Panc1 (cell line): ENCODE results near the gene BANF2. TPM values are rescaled to one million over a fixed set of nuclear protein-coding genes. Genes with fewer than 3 reads are reported as not detected.

ENCODE experiments used
- ATAC-seq: fragments of 200-7000 bp; cut with Tn5 transposase; 2 replicates; pipeline ENCODE4 v1.9.1; 2020; ENCODE audit warnings: mild to moderate bottlenecking, moderate library complexity
- BruUV-seq: library from RNA; stranded (reverse); fragments of 400-500 nt; replicated peaks from 2 replicates; lab custom pipeline; 2021; lab: Mats Ljungman, UMichigan
- CTCF ChIA-PET: fragments of 300-600 bp; sonication (Branson Sonifier 250); formaldehyde crosslinking; loops from one replicate; lab custom pipeline; 2022; ENCODE audit warnings: antibody characterized with exemption; lab: Charles Lee
- POLR2A ChIA-PET: fragments of 300-600 bp; sonication (Branson Sonifier 250); formaldehyde crosslinking; loops from one replicate; lab custom pipeline; 2022; ENCODE audit warnings: antibody characterized with exemption; lab: Charles Lee
- DNase-seq: peaks from one replicate; pipeline ENCODE4 v3.0.0-alpha.2; 2010; ENCODE audit warnings: low read depth, low spot score
- H3K27ac ChIP-seq: 2 replicates; pipeline ENCODE4 v1.5.1; 2011; ENCODE audit warnings: mild to moderate bottlenecking, low read length, inconsistent platforms
- H3K27me3 ChIP-seq: fragments of 200-500 bp; sonication (Bioruptor generic); 2 replicates; pipeline ENCODE4 v1.6.0; 2014; ENCODE audit warnings: low read length, inconsistent platforms; ENCODE audit not compliant: control insufficient read depth, insufficient read depth
- H3K36me3 ChIP-seq: fragments of 200-500 bp; sonication (Bioruptor generic); 2 replicates; pipeline ENCODE4 v1.5.1; 2014; ENCODE audit warnings: inconsistent platforms, mild to moderate bottlenecking, low read length, moderate library complexity; ENCODE audit not compliant: control insufficient read depth, insufficient read depth
- H3K4me1 ChIP-seq: 2 replicates; pipeline ENCODE4 v1.5.1; 2011; ENCODE audit warnings: inconsistent platforms, mild to moderate bottlenecking, low read length, moderate library complexity; ENCODE audit not compliant: control insufficient read depth, insufficient read depth
- H3K4me3 ChIP-seq, 2 experiments: 2 replicates each; pipeline ENCODE4 v1.5.1; 2011 to 2012; ENCODE audit warnings: low read depth in 2 of 2, low read length in 2 of 2, mild to moderate bottlenecking in 2 of 2, inconsistent platforms in 1 of 2, moderate library complexity in 1 of 2
- H3K9me3 ChIP-seq: fragments of 200-500 bp; sonication (Bioruptor generic); 2 replicates; pipeline ENCODE4 v1.5.1; 2014; ENCODE audit warnings: low read depth, mild to moderate bottlenecking, inconsistent platforms, low read length, moderate library complexity; ENCODE audit not compliant: control insufficient read depth, insufficient read depth
- POLR2AphosphoS5 ChIP-seq: IDR thresholded peaks from 2 replicates; pipeline ENCODE4 v1.6.1; 2012; ENCODE audit warnings: mild to moderate bottlenecking, low read depth, low read length, moderate library complexity
- REST ChIP-seq, 2 experiments: IDR thresholded peaks; 2 replicates each; pipeline ENCODE4 v1.6.1; 2011 to 2012; ENCODE audit warnings: low read depth in 2 of 2, control low read depth in 1 of 2, low read length in 1 of 2, mild to moderate bottlenecking in 1 of 2, moderate library complexity in 1 of 2; ENCODE audit not compliant: insufficient read depth in 1 of 2
- SIN3A ChIP-seq: IDR thresholded peaks from 2 replicates; pipeline ENCODE4 v1.6.1; 2012; ENCODE audit warnings: low read depth, mild to moderate bottlenecking, low read length, moderate library complexity, borderline replicate concordance; ENCODE audit not compliant: insufficient read depth
- TCF7L2 ChIP-seq: IDR thresholded peaks from 2 replicates; pipeline ENCODE4 v1.6.1; 2011; ENCODE audit warnings: mild to moderate bottlenecking, low read depth, low read length, inconsistent platforms
- in situ Hi-C: cut with HindIII; loops from 2 replicates; pipeline ENCODE4 v1.10.0; 2016; ENCODE audit warnings: low sequenced_read_pairs, low pct_unique_long_range_greater_than_20kb
- intact Hi-C: fragments of 100-400 bp; cut with micrococcal nuclease; formaldehyde crosslinking; loops from one replicate; pipeline ENCODE4 v1.10.0; 2022; ENCODE audit not compliant: unreplicated experiment
- total RNA-seq: library from RNA; stranded (reverse); gene quantifications from one replicate; pipeline ENCODE4 v1.2.1, GENCODE V29; 2021; ENCODE audit not compliant: unreplicated experiment
- TF ChIP-seq, protein P1 (sequence below): fragments of 450-650 bp; IDR thresholded peaks from 2 replicates; pipeline ENCODE4 v1.5.1; 2017; ENCODE audit warnings: mild to moderate bottlenecking

The BANF2 gene
- total RNA-seq, 1 experiment from 2014 or later = not detected

DNA sequence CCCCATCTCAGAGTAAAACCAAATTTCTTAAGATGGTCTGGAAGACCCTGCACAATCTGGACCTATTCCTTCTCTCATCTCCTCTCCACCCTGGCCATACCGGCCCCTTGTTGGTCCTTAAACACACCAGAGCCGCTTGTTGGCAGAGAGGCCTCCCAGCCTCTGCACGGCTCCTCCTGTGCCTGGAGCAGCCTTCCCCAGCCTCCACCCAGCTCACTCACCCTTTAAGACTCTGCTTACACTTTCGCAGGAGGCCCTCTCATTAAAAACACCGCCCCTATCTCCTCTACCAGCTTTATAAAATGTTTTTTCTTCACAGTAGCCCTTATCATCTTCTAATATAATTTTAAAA, 49.8 kb downstream of the BANF2 start:
- ATAC-seq (no peak), DNase-seq (no peak)
- in situ Hi-C loops = no loop called here
- Histone ChIP-seq H3K27me3 (no peaks in the 10 kb centered on the region), H3K4me1 (no peaks in the 10 kb centered on the region), H3K36me3 (no peaks in the 10 kb centered on the region), H3K4me3 (no peak overlapping the region), H3K9me3 (no peaks in the 10 kb centered on the region), H3K27ac (no peak overlapping the region)
- ChIA-PET CTCF (no interaction called here), POLR2A (no interaction called here)
- TF ChIP-seq SIN3A = no peak
- TF ChIP-seq, protein P1, sequence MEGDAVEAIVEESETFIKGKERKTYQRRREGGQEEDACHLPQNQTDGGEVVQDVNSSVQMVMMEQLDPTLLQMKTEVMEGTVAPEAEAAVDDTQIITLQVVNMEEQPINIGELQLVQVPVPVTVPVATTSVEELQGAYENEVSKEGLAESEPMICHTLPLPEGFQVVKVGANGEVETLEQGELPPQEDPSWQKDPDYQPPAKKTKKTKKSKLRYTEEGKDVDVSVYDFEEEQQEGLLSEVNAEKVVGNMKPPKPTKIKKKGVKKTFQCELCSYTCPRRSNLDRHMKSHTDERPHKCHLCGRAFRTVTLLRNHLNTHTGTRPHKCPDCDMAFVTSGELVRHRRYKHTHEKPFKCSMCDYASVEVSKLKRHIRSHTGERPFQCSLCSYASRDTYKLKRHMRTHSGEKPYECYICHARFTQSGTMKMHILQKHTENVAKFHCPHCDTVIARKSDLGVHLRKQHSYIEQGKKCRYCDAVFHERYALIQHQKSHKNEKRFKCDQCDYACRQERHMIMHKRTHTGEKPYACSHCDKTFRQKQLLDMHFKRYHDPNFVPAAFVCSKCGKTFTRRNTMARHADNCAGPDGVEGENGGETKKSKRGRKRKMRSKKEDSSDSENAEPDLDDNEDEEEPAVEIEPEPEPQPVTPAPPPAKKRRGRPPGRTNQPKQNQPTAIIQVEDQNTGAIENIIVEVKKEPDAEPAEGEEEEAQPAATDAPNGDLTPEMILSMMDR = no peak
- no peak for TF ChIP-seq POLR2AphosphoS5
- TF ChIP-seq REST (IDR thresholded peaks at IDR 0.05; ENCODE audit: insufficient read depth in 1 of 2, low read depth in 2 of 2, low read length in 1 of 2) = no peak
- no peak for TF ChIP-seq TCF7L2
- intact Hi-C loops = no loop called here
- no TSS peak for BruUV-seq

GRCh38 chr20:17749978-17750721, 50.4 kb downstream of the BANF2 start:
- no peak for DNase-seq
- ChIA-PET CTCF (no interaction called here), POLR2A (no interaction called here)
- ATAC-seq = no peak
- H3K9me3 ChIP-seq = no peaks in the 10 kb centered on the region
- TF ChIP-seq, protein P1 = no peak
- TF ChIP-seq POLR2AphosphoS5 (no peak), SIN3A (no peak), REST (IDR thresholded peaks at IDR 0.05; ENCODE audit: insufficient read depth in 1 of 2, low read depth in 2 of 2, low read length in 1 of 2) (no peak), TCF7L2 (no peak)
- H3K4me1 ChIP-seq = no peaks in the 10 kb centered on the region
- no peaks in the 10 kb centered on the region for H3K27me3 ChIP-seq
- in situ Hi-C loops = no loop called here
- H3K4me3 ChIP-seq = no peak overlapping the region
- no TSS peak for BruUV-seq
- H3K36me3 ChIP-seq = no peaks in the 10 kb centered on the region
- H3K27ac ChIP-seq = no peak overlapping the region
- intact Hi-C loops = no loop called here
